8988T (cell line): ENCODE measurements around the gene FAM209A.
"Not testable (repeated sequence)": the region's sequence is repeated elsewhere in the genome, so short reads cannot be mapped to it uniquely, and the experiment has no call there.

Source experiments
- DNase-seq: peaks from one replicate; pipeline ENCODE4 v3.0.0; 2011

Gene FAM209A

GRCh38 chr20:56524444-56524843 lies at the start of gene FAM209A:
TSS of gene FAM209A (plus strand) at chr20:56524744. CDS start at chr20:56524809, 65 bp downstream.
- not testable (repeated sequence) for DNase-seq

GRCh38 chr20:56483970-56484369 lies 40.6 kb upstream of the FAM209A start:
- DNase-seq, result no peak

- DNase-seq, result no peak
Measured at GRCh38 chr20:56487216-56487615, 37.3 kb upstream of the FAM209A start.

- DNase-seq, result no peak
Measured at GRCh38 chr20:56488566-56488965, 36.0 kb upstream of the FAM209A start.

- DNase-seq, result no peak
Measured at GRCh38 chr20:56501116-56501515, 23.4 kb upstream of the FAM209A start.

GRCh38 chr20:56503916-56504315 lies 20.6 kb upstream of the FAM209A start:
- DNase-seq, result no peak

GRCh38 chr20:56504373-56505005 lies 20.1 kb upstream of the FAM209A start:
- no peak for DNase-seq

GRCh38 chr20:56506103-56506502 lies 18.4 kb upstream of the FAM209A start:
- no peak for DNase-seq

- no peak for DNase-seq
Measured at GRCh38 chr20:56511926-56512325, 12.6 kb upstream of the FAM209A start.

GRCh38 chr20:56513161-56514150 lies 11.1 kb upstream of the FAM209A start:
- no peak for DNase-seq

- no peak for DNase-seq
Measured at GRCh38 chr20:56516631-56517030, 7.9 kb upstream of the FAM209A start.

- no peak for DNase-seq
Measured at GRCh38 chr20:56517211-56517610, 7.3 kb upstream of the FAM209A start.

- DNase-seq, result no peak
Measured at GRCh38 chr20:56517641-56518040, 6.9 kb upstream of the FAM209A start.

GRCh38 chr20:56518126-56518525 lies 6.4 kb upstream of the FAM209A start:
- DNase-seq, result no peak

- no peak for DNase-seq
Measured at GRCh38 chr20:56518721-56519398, 5.7 kb upstream of the FAM209A start.

GRCh38 chr20:56519551-56519950 lies 5.0 kb upstream of the FAM209A start:
- no peak for DNase-seq

GRCh38 chr20:56520180-56520579 lies 4.4 kb upstream of the FAM209A start:
- no peak for DNase-seq

GRCh38 chr20:56520746-56521354 lies 3.7 kb upstream of the FAM209A start:
- DNase-seq, result not testable (repeated sequence)

- DNase-seq, result no peak
Measured at GRCh38 chr20:56522311-56522710, 2.2 kb upstream of the FAM209A start.

GRCh38 chr20:56527521-56527920 lies 3.0 kb downstream of the FAM209A start:
- DNase-seq, result no peak

GRCh38 chr20:56532946-56533345 lies 8.4 kb downstream of the FAM209A start, which contains the start of gene FAM209B:
TSS of gene FAM209B (plus strand) at chr20:56533246. CDS start at chr20:56533342, 96 bp downstream.
- DNase-seq, result not testable (repeated sequence)

GRCh38 chr20:56537997-56538396 lies 13.5 kb downstream of the FAM209A start:
- no peak for DNase-seq

- no peak for DNase-seq
Measured at GRCh38 chr20:56540415-56540814, 15.9 kb downstream of the FAM209A start.
